ENCODE results near the gene ANO10.
"Not testable (repeated sequence)": the region's sequence is repeated elsewhere in the genome, so short reads cannot be mapped to it uniquely, and the experiment has no call there.

Gene ANO10

DNA sequence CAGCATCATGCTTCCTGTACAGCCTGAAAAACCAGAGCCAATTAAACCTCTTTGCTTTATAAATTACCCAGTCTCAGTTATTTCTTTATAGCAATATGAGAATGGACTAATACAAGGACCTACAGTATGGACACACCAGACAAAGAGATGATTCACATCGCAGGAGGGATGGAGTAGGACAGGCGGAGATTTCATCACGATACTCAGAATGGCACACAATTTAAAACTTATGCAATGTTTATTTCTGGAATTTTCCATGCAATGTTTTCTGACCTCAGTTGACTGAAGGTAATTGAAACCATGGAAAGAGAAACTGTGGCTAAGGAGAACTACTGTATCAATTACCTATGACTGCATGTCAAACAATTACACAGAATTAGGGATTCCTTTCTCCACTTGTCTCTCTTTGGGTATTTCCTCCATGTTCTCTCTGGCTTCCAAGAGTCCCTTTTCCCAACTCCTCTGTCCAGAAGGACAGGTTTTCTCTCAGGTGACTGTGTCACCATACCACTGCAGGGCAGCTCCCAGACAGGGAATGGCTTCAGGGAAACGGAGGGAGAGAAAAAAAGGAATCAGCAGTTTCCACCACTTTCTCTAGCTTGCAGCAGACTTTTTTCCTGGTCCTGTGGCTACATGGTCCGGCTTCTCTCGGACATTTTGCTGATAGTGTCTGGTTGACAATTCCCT is 3.0 kb upstream of the ANO10 start:
- no peak for DNase-seq

DNA sequence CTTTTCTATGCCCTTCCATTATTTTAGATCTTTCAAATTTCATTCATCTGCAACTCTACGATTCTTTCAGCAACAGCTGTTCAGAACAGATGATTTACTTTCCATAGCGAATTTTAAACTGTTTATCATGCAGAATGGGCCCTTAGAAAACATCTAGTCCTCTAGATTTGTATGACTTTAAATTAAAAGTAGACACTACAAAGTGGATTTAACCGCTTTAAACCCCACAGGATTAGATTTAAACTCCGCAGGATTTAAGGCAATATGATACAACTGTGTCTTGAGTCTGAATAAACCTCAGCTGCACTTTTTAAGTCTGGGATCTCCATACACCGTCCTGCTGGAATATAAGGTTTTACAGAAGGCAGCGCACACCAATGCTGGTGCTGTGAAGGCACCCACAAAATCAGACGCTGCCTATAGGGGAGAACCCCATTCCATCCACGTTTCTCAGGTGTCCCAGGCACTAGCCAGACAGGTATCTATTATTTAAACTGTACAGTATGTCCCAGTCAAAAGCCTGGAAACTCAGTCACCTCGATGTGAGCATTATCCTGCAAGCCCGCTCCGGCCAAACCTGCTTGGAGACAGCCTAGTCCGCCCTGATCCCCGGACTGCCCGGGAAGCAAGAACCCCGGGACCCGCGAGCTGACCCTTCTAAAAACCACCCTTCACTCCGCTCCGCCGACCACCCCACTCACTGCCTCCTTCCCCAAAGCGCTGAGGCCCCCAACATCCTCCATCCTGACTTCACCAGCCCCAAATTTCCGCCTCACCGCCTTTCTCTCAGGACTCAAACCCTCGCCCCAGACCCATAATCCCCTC is 768 bp downstream of the ANO10 start:
- peak; percentile 61 for DNase-seq

- no peak for DNase-seq
Observed at GRCh38 chr3:43619588-43619987, 2.2 kb downstream of the ANO10 start.

- DNase-seq = no peak
Observed at GRCh38 chr3:43618142-43618541, 3.7 kb downstream of the ANO10 start.

DNA sequence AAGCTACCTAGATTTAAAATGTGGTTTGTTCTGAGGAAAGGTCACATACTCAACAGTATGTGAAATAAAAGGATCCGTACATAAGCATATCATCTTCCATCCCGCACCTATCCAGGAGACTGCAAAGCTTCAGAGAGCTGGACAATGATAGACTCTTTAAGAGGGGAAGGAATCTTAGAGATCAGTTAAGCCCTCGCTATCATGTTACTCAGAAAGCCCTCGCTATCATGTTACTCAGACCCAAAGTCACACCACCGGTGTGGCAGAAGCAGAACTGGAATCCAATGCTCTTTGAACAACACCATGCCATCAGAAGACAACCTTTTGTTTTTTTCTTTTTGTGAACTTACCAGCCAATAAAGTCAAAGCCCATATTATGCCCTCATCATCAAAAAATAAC is 5.8 kb downstream of the ANO10 start:
- no peak for DNase-seq

DNA sequence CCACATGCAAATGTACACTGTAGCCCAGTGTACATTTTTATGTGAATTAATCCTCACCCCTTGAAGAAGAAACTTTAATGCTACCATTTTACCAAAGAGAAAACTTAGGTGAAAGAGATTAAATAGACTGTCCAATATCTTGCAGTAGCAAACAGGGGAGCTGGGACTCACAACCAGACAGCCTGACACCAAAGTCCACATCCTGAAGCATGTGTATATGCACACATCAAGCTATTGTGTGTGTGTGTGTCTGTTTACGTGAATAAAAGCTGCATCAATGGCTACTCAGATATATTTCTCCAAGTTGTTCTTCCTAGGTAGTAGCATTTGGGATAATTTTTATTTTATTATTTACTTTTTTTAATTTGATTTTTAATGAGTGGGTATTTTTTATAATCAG is 6.7 kb downstream of the ANO10 start:
- no peak for DNase-seq

- DNase-seq = no peak
Observed at GRCh38 chr3:43613976-43614375, 7.8 kb downstream of the ANO10 start.

DNA sequence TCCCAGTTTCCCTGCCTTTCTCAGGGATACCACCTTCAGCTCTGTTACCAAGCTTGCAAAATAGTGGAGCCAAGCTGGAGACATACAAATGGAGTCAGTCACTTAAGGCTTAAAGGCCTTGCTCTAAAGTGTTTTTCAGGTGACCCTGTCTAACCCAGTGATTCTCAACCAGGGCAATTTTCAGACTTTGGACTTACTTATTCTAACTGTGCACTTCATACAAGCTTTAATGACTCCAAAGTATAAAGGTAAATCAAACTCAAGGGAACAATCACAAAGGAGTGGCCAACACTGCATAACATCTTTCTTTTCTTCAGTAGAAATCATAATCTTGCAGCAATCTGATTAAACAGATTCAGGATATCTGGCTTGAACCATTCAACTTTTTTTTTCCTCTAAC is 9.4 kb downstream of the ANO10 start:
- DNase-seq = no peak

DNA sequence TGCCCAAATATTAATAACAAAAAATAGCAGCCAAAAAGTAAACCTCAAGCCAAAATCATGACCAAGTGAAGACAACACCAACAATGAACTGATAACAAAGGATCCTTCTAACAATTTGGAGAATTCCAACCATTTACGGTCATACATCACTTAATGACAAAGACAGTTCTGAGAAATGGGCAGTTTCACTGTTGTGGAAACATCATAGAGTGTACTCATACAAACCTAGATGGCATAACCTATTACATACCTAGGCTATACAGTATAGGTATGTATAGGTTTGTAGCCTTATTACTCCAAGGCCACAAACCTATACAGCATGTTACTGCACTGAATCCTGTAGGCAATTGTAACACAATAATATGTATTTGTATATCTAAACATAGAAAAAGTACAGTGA is 12.4 kb downstream of the ANO10 start:
- DNase-seq = no peak

- DNase-seq = no peak
Observed at GRCh38 chr3:43608751-43609150, 13.1 kb downstream of the ANO10 start.

DNA sequence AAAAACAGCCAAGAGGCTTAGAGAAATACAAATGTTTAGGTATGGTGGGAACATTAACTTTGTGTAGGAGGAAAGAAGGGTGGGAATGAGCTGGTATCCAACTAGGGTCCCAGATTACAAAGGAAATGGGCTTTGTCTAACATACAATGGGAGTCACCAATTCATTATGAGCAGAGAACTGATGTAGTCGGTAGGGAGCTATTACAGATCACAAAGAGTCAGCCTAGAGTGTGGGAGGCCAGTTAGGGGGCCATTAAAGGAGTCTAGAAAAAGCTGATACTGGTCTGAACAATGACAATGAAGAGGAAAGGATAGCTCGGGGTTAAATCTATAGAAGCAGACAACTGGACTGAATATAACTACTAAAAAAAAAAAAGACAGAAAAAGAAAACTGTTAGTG is 15.5 kb downstream of the ANO10 start:
- no peak for DNase-seq

DNA sequence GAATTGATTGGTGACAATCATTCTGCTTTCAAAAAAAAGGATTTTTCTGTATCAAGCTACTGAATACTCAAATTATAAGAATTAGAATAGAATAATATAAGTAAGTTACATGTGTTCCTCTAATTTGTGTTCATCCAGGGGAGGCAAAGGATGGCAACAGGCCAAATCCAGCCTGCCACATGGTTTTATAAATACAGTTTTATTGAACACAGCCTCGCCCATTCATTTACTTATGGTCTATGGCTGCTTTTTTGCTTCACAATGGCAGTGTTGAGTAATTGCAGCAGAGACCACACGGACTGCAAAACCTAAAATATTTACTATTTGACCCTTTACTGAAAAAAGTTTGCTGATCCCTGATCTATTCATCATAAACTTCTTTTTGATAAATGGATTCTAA is 21.9 kb downstream of the ANO10 start:
- DNase-seq = not testable (repeated sequence)

DNA sequence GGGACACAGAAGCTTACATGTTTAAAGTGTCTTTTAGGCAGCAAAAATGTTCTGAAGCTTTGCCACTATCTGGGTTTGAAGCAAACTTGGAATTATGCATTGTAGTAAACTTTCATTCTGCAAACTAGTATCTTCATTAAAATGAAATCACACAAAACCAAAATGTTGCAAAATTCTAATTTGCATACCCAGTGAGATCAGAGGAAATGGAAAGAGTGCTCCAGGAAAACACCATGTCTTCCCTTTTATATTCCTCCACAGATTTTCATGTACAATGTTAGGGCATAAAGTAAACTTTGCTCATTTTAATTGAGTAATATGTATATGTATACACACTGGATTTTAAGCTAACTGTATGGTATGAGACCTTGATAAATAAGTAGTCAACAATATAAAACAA is 23.9 kb downstream of the ANO10 start:
- DNase-seq = no peak

GRCh38 chr3:43596178-43596577 is 25.6 kb downstream of the ANO10 start:
- DNase-seq = not testable (repeated sequence)

DNA sequence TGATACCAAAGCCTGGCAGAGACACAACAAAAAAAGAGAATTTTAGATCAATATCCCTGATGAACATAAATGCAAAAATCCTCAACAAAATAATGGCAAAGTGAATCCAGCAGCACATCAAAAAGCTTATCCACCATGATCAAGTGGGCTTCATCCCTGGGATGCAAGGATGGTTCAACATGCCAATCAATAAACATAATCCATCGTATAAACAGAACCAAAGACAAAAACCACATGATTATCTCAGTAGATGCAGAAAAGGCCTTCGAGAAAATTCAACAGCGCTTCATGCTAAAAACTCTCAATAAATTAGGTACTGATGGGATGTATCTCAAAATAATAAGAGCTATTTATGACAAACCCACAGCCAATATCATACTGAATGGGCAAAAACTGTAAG is 26.5 kb downstream of the ANO10 start:
- not testable (repeated sequence) for DNase-seq

DNA sequence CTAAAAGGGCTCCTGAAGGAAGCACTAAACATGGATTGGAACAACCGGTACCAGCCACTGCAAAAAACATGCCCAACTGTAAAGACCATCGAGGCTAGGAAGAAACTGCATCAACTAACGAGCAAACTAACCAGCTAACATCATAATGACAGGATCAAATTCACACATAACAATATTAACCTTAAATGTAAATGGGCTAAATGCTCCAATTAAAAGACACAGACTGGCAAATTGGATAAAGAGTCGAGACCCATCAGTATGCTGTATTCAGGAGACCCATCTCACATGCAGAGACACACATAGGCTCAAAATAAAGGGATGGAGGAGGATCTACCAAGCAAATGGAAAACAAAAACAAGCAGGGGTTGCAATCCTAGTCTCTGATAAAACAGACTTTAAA is 28.2 kb downstream of the ANO10 start:
- not testable (repeated sequence) for DNase-seq

- DNase-seq = not testable (repeated sequence)
Observed at GRCh38 chr3:43591866-43592265, 29.9 kb downstream of the ANO10 start.

DNA sequence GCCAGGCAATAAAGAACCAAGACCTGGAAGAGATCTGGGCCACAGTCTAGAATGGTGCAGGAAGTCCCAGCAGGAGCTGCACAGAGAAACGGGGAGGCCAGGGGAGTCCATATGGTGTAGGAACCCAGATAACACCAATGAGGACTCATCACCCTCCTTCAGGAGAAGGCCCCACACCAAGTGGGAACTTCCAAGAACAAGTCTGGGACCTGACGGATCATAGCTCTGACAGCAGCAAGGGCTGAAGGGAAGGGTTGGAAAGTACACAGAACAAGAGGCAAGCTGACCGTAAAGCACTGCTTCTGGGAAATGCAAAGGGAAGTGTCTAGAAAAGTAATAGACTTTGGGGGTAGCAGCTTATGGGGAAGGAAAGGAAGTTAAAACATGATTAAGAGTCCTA is 34.5 kb downstream of the ANO10 start:
- no peak for DNase-seq

- no peak for DNase-seq
Observed at GRCh38 chr3:43584043-43584826, 37.6 kb downstream of the ANO10 start.

GRCh38 chr3:43583481-43583880 is 38.3 kb downstream of the ANO10 start:
- DNase-seq = no peak

GRCh38 chr3:43582866-43583265 is 38.9 kb downstream of the ANO10 start:
- no peak for DNase-seq

- no peak for DNase-seq
Observed at GRCh38 chr3:43581343-43581742, 40.5 kb downstream of the ANO10 start.

DNA sequence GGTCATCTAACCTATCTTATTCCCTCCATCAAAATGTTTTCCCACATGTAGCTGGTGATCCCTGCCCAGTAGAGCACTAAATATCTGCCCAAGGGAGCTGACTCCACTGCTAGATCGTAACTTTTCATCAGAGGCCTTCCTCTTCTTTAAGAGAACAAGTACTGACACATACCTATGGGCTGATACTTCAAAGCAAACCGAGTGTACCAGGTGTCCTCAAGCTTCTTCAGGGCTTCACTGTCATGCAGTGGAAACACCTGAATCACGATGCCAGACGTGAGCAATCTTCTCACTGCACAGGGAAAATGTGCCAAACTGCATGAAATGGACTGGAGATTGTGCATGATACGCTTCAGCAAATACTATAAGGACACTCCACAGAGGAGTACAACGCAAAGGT is 41.6 kb downstream of the ANO10 start:
- no peak for DNase-seq

DNA sequence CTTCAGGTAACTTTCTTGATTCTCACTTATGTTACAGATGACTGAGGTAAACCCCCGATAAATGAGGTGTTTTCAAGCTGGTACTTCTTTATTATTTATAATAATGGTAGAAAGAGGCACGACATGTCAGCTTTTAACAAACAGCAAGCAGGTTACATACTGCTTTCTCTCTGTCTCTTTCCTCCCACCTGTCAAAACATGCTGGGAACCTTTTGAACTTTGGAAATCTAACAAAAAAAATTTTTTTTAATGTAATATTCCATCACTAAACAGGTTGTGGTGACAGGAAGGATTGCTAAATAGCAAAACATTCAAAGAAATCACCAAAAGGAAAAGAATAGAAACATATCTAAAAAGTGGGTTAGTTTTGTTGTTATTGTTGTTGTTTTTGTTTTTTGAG is 48.2 kb downstream of the ANO10 start:
- DNase-seq = no peak

All from activated CD8-positive, alpha-beta memory T cell treated with anti-CD3 and anti-CD28 coated beads for 24 hours (primary cell).